GM12892 (cell line): ENCODE data around the gene TFPT.

ENCODE experiments used
- POLR2A ChIP-seq: IDR thresholded peaks from 2 replicates; pipeline ENCODE4 v1.6.1; 2011; ENCODE audit warnings: low read depth, low read length, control low read depth
- POLR2AphosphoS5 ChIP-seq: IDR thresholded peaks from 2 replicates; pipeline ENCODE4 v1.6.1; 2011; ENCODE audit warnings: low read depth, low read length, control low read depth

DNA sequence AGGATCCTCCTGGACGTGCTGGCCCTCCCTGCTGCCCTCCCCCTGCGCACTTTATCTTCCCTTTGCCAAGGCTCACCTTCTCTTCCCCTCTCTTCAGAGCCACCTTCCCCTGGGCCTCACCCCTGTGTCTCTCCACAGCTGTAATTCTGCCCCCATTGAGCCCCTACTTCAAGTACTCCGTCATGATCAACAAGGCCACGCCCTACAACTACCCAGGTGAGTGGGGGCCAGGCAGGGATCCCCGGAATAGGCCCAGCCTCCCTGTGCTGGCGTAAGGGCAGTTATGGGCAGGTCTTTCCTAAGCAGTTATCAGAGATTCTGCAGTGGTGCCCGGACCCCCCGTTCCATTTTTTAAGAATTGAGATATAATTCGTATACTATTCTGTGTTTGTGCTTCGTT is 9.7 kb downstream of the TFPT start:
- no peak for TF ChIP-seq POLR2AphosphoS5
- TF ChIP-seq POLR2A, result no peak
